ENCODE measurements around the gene TCEANC. TPM values are rescaled to one million over a fixed set of nuclear protein-coding genes. Genes with fewer than 3 reads are reported as not detected.
"Not testable (repeated sequence)": the region's sequence is repeated elsewhere in the genome, so short reads cannot be mapped to it uniquely, and the experiment has no call there.

TCEANC gene, protein sequence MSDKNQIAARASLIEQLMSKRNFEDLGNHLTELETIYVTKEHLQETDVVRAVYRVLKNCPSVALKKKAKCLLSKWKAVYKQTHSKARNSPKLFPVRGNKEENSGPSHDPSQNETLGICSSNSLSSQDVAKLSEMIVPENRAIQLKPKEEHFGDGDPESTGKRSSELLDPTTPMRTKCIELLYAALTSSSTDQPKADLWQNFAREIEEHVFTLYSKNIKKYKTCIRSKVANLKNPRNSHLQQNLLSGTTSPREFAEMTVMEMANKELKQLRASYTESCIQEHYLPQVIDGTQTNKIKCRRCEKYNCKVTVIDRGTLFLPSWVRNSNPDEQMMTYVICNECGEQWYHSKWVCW
- 1.4 and 2.0 TPM in 2 replicates for total RNA-seq (2014; rRNA removed)
- polyA plus RNA-seq (2012) = 0.63 TPM

DNA sequence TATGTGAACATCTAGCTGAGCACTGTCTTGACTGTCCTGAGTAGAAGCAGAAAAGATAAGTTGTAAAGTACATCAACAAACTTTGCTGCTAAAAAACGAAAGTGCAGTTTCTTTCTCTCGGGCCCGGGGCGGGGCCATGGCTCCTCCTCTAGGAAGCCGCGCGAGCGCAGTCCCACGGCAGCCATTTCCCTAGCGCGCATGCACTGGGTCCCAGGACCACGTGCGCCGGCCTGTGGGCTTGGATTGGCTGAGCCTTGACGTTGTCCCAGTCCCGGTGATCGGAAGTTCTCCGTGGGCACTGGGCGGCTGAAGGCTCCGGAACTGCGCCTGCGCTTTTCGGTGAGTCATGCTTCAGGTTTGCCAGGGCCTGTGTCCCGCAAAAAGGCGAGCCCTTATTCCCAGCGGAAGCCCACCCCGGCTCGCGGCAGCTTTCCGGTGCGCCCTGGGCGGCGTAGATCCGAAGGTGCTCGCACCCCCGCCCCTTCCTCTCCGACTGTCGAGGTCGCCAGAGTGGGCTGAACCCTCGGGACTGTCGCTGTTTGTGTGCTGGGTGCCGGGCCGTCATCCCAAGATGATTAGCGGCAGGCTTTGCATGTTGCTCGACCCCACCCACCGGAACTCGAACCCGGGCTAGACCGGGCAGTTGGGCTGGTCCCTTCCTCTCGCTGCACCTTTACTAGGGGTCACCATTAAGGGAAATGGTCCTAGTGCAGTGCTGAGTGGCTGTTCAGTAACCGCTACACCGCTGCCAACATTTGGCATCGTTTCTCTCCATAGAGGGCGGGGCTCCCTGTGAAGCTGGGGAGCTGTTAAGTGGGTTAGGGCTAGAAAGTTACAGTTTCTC lies at the start of gene TCEANC:
Gene TCEANC (plus strand): TSS at position 292 of the 844 bp plus-strand sequence. CDS start 9,368 bp downstream, outside the sequence.
- DNase-seq (ENCODE audit: low read depth) = peak; percentile 94

DNA sequence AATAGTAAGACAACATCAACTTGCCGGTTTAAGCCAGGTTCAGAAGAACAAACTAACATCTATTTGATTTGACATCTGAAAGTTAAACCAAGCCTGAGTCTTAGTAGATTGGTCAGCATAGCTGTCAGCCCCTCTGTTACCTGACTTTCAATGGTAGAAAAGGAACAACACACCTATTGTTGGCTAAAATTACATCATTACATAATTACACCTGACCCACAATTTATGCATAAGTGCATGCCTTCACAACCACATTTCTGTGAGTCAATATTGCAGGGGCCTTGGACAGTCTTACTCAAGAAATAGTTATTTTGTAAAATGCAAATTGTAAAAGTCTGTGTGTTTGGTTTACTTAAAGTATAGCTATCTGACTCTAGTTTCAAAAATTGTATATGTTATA lies 47.3 kb upstream of the TCEANC start:
- no peak for DNase-seq (ENCODE audit: low read depth)

DNA sequence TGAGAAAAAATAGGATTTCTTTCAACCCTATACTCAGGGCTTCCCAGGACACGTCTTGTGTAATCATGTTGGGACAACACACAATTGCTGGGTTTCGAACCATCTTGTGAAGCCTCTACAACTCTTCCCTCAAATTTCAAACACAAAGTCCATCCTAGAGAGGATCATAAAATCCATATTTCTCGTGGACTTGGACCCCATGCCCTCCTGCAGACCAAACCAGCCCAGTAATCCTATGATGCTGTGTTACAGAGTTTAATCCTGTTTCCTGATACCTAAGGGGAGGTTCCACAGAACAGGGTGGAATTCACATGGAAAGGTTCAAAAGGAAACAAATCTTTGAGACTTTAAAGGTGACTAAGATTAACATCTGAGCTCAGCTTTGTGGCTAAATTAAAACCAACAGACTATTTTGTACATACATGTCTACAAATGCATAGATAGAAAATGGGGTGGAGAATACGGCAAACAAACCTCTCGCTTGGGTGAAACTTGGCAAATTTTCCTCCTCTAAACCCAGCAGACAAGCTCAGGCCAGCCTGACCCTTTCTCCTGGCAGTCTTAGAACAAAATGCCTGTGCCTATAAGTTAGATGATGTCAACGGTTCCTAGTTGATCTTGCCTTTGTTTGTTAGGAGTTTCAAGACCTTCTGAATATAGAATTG lies 45.5 kb upstream of the TCEANC start:
- no peak for DNase-seq (ENCODE audit: low read depth)

DNA sequence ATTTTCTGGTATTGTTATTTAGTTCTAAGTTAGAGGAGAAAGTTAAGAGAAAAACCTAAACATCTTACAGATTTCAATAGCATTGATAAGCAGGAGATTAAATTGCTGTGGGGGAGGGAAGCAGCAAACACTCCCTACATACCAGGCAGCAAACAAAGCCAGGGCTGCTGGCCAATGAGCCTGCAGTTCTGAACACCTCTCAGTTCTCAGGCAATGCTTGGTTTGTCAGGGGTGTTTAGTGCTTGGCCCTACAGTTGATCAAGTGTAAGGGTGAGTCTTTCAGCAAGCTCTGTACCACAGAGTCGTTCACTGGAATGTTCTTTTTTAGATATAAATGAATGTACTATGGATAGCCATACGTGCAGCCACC lies 45.0 kb upstream of the TCEANC start:
- no peak for DNase-seq (ENCODE audit: low read depth)

DNA sequence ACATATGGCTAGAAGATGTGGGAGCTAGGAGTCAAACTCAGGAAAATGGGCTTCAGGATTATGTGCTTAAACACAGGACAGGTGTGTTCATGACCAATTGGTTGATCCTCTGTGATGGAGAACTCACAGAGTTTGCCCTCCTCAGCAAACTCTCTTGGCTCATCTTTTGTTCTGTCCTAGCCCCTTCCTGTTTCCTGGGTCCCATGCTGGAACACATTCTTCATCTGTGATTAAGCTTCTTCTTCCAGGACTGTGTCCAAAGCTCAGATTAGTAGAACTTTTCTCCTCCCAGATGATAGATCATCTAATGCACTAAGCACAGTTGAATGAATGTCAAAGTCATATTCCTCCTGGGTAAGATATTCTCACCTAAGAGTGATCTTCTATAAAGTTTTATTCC lies 38.8 kb upstream of the TCEANC start:
- no peak for DNase-seq (ENCODE audit: low read depth)

DNA sequence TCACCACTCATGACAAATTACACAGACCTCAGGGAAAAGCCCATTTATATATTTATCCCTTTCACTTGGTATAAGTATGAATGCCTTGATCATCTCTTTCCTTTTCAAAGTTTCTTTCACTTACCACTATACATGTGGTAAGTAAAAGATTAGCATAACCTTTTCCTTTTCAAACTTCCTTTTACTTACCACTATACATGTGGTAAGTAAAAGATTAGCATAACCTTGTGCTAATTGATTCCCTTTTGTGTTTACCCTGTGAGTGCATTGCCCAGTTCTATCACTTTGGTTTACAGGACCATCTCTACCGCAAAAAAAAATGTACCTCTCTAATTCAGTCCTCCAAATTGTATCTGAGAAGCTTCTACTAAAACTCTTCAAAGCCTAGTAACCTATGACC lies 32.7 kb upstream of the TCEANC start:
- no peak for DNase-seq (ENCODE audit: low read depth)

DNA sequence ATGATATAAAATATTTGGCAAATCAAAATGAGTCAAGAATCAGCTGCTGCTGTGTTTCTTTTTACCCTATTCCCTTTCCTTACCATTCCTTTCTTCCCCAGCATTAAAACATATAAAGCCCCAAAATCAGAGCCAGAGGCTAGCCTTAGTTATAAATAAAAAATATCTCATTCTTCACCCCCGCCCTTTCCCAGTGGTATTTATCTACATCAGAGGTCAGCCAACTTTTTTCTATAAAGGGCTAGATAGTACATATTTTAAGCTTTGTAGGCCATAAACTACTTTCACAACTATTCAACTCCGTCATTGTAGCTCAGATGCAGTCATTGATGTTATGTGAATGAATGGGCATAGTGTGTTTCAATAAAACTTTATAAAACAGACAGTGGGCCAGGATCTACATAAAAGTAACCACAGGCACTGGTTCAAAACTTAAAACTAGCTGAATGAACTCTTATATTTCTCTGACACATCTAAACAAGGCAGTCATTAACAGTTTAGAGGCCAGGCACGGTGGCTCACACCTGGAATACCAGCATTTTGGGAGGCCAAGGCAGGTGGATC lies 30.5 kb upstream of the TCEANC start:
- DNase-seq (ENCODE audit: low read depth) = no peak

DNA sequence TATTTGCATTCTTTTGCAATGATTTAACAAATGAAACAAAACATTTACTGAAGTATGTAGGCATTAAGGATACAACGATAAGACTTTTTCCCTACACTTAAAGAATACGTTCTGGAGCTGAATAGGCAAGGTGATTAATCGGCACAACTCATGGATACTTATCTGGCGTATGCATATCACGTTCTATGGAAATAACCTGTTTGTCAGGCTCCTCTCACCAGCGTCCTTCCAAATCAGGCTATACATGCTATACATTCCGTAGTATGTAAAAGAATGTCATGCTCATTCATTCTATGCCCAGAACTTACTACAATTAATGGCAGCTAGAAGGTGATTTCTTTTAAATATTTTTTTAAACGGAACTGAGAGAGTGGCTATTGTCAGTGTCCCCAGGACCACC lies 25.6 kb upstream of the TCEANC start:
- DNase-seq (ENCODE audit: low read depth) = no peak

DNA sequence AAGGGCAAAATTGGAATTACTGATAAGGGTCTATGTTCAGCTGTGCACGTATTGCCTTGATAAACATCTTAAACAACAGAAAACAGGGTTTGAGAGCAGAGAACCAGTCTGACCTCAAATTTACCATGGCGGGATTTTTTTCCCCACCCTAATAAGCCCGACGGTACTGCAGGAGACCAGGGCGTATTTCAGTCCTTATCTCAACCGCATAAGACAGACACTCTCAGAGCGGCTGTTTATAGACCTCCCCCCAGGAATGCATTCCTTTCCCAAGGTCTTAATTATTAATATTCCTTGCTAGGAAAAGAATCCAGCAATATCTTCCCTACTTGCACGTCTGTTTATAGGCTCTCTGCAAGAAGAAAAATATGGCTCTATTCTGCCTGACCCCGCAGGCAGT lies 15.7 kb upstream of the TCEANC start:
- DNase-seq (ENCODE audit: low read depth) = not testable (repeated sequence)

DNA sequence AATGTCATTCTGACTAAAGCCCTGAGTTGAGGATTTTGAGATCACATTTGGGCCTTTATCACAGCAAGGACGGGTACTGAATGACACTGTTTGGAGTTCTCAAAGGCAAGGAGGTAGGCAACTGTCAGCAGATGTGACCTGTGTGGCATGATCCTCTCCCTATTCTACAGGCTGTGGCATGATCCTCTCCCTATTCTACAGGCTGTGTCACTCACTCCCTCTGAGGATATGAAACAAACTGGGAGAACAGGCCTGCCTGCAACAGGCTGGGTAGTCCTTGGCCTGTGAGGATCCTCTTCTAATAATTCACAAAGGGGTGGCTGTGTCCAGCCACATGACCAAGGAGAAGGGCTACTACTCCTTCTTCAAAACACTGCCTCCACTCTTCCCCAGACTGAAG lies 14.9 kb upstream of the TCEANC start:
- DNase-seq (ENCODE audit: low read depth) = no peak

DNA sequence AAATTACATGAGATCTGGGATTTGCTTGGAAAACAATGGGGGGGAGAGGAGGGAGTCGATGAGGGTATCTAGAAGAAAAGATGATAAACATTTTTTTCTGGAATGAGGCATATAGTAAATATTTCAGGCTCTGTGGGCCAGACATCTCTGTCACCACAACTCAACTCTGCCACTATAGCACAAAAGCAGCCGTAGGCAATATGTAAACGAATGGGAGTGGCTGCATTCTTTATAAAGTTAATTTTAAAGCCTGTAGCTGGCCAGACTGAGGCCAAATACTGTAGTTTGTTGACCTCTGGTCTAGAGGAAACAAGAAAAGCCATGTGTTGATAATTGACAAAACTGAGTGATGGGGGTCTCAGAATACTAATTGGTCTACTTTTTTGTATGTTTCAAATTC lies 14.1 kb upstream of the TCEANC start:
- DNase-seq (ENCODE audit: low read depth) = no peak

DNA sequence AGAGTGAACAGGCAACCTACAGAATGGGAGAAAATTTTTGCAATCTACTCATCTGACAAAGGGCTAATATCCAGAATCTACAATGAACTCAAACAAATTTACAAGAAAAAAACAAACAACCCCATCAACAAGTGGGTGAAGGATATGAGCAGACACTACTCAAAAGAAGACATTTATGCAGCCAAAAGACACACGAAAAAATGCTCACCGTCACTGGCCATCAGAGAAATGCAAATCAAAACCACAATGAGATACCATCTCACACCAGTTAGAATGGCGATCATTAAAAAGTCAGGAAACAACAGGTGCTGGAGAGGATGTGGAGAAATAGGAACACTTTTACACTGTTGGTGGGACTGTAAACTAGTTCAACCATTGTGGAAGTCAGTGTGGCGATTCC lies 11.3 kb upstream of the TCEANC start:
- DNase-seq (ENCODE audit: low read depth) = not testable (repeated sequence)

DNA sequence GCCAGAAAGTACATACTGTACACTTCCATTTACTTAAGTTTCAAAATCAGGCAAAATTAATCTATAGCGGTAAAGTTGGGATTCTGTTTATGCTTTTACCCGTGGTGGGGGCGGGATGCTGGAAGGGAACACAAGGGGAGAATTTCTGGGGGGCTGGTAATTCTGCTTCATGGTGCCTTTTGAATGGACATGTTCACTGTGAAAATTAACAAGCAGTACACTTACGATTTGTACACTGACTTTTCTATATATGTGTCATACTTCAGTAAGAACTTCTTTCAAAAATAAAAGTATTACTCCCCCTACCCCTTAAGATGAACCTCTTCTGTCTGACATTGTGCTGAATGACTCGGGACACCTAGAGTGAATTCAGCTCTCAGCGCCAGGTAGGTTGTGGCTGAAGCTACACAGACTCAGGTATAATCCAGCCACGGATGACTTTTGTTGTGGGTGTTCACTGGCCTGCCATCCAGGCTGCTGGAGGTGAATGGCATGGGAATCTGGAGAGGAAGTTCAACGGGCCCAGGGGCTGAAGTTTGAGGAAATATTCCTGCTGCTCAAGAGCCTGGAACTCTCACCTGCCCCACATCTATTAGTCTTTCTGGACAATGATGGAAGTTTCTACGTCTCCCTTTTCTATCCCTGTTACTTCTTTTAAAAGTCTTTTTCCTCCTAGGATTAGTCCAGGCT lies 7.3 kb upstream of the TCEANC start:
- DNase-seq (ENCODE audit: low read depth) = no peak

DNA sequence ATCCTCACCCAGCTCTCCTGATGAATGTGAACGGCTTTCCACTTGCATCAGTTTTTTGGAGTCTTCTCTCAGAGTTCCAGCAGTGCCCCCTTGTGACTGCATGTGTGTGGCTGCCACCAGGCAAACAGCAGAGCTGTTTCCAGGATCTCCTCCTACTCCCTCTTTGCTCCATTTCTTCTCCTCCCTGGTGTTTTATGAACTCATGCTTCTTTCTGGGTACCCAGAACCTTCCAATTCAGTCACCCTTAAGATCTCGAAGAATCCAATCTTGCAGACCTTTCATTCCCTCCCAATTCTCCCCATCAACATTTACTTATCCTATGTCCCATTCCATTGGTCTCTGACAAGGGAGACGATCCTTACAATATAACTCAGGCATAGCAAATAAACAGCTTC lies 6.8 kb upstream of the TCEANC start:
- peak; percentile 54 for DNase-seq (ENCODE audit: low read depth)

DNA sequence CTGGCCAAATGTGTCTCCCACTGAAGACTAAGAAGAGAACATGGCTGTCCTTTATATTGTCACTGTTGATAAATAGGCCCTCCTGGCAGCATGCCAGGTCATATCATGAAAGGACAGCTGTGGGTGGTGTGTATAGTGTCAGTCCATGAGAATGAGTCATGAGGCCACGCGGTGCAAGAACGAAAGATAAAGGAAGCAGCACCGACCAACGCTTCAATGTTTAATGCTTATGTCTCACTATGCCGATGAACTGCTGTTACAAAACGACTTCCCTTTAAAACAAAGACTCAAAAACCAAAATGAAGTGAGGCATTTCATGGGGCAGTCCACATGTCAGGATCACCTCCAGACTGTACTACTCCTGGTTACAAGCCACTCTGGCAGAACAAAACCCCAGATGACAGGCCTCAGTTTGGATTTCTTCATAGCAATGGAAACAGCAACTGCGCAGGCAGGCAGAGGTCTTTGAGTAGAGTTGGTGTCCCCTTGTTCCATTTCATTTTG lies 5.2 kb upstream of the TCEANC start:
- DNase-seq (ENCODE audit: low read depth) = peak; percentile 82

DNA sequence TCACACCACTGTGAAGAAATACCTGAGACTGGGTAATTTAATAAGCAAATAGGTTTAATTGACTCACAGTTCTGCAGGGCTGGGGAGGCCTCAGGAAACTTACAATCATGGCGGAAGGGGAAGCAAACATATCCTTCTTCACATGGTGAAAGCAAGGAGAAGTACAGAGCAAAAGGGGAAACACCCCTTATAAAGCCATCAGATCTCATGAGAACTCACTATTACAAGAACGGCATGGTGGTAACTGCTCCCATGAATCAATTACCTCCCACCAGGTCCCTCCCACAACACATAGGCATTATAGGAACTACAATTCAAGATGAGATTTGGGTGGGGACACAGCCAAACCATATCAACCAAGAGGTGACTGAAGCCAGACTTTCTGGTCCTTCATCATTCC lies 4.6 kb upstream of the TCEANC start:
- DNase-seq (ENCODE audit: low read depth) = not testable (repeated sequence)

DNA sequence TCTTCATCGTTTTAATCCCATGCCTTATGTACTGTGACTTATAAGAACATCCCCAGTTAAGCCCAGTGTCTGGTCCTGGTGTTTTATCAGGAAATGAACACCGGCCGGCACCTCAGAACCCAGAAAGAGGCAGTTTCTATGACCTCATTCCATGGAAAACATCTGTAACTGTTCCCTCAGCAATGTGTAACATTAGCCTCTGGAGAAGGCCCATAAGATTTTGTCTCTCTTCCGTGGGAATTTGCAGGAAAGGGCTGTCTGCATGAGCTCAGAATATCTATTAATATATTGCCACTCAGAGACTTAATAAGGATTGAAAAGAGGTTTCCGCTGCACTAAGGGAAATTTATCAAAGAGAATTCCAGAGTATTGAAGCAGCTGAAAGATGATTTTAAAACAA lies 3.1 kb upstream of the TCEANC start:
- no peak for DNase-seq (ENCODE audit: low read depth)

DNA sequence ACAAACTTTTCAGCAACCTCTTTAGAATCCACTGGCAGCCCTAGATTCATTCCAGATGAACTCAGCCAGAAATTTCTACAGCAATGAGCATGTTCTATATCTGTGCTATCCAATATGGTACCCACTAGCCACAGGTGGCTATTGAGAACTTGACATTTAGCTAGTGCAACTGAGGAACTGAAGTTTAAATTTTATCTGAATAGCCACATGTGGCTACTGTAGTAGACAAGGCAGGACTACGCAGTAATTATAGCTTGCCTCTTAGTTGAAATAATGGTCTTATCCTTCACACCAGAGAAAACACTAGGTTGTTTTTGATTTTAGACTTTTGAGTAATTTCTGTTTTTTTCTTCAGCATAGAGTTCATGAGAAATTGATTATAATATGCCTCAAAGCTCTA lies 2.6 kb upstream of the TCEANC start:
- DNase-seq (ENCODE audit: low read depth) = no peak

DNA sequence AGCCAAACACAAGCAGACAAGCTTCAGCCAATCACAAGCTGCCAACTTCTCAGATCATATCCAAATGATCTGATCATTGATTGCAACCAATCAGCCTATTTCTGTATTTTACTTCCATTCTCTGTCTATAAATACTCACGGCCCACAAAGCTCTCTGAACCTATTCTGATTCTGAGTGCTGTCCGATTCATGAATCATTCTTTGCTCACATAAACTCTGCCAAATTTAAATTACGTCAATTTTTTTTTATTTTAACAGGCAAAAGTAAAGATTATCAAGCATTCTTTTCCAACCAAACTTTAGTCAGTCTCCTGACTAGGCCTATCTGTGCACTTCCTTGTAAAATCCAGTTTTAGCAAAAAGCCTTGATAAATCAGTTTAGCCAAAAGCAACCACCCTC lies 1.8 kb upstream of the TCEANC start:
- DNase-seq (ENCODE audit: low read depth) = no peak

DNA sequence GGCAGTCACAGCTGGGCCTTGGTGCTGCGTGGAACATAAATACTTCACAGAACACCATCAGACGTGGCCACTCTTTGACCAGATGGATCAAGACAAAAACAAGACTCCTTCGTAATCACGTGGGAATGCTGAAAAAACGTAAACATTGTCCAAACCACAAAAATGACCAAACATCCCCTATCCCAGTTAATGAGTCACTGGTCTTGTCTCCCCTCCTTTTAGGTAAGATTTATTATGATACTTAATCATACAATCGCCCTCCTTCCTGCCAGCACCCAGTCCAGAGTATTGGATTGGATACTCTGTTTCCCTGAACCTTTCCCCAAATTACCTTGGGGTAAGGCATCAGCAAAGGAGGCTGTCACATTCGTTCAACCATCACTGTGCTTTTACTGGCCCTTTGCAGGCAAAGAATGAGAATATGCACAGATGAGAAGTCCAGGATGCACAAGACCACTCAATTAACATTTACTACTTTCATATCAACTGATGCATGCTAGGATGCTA lies 601 bp upstream of the TCEANC start:
- peak; percentile 81 for DNase-seq (ENCODE audit: low read depth)

DNA sequence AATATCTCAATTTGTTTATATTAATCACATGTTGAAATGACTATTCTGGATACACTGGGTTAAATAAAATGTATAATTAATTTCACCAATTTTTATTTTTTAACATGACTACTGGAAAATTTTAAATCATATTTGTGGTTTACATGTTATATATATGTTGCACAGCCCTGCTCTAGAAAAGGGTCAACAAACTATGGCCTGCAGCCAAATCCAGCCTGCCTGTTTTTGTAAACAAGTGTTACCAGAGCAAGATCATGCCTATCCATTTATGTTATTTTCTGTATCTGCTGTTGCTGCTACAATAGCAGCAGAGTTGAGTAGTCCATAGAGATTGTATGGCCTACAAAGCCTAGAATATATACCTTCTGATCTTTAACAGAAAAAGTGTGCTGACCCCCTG lies 1.2 kb downstream of the TCEANC start:
- no peak for DNase-seq (ENCODE audit: low read depth)
